ENCODE results near the gene ADAM30.

ADAM30 gene

DNA sequence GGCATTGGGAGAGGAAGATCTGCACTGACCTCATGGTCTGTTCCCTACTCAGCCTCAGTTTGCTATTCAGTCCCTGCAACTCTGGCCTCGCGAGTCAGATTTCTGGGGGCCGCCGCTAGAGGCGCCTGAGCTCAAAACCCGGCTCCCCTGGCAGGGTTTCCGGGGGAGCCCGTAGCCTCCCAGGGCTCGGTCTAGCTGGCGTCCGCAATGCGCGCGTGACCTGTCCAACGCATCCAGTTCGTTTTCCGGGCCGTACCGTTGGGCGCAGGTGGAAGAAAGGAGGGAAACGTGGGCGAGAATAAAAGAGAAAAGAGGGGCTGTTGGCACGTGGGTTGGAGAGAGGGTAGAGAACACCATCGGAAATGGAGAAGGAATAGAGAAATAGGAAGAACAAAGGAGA is at the start of gene ADAM30:
ADAM30 (minus strand) TSS at position 213 of the 400 bp plus-strand sequence; CDS start at position 34, 179 bp downstream.
- no peak for DNase-seq

DNA sequence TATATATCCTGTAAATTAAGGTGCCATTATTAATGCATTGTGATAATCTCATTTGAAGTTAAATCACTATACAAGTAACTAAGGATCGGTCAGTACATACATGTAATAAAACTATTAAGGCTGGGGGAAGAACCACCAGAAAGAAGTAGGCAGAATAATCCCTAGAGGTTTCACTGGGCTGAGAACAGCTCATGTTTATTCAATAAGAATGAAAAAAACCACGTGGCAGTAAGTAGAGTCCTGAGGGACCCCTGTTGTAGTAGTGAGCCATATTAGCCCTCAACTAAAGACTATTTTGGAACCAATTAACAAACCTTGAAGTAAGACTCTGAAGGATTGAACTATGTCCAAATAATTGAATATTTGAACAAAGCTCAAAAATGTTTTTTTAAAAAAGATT is 46.9 kb upstream of the ADAM30 start:
- no peak for DNase-seq

DNA sequence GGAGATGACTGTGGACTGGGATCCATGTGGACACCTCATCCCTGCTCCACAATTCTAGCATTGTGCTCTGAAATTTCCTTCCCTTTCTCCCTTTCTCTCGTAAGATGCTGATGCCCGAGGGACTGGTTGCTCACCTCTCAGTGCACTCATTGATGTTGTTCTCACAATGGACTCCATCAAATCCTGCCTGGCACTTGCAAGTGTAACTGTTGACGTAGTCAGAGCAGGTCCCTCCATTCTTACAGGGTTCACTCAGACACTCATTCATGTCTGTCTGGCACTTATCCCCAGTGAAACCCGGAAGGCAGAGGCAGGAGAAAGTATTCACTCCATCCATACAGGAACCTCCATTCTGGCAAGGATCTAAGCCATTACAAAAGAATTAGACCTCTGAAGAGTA is 45.1 kb upstream of the ADAM30 start:
- DNase-seq = no peak

DNA sequence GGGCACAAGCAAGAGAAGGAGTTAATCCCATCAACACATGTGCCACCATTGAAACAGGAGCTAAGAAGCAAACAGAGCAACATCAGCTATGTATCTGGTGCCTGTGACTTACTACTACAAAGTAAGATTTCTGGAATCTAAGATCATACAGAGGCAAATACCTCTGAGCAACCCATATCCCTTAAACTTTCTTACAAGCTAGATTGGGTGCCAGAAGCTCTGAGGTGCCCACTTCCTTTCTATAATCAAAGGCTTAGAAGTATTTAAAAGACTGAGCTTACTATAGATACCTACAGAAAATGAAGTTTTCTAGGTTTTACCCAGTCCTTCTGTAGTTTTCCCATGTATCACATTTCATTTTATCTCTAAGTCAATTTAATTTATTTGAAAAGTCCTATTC is 44.4 kb upstream of the ADAM30 start:
- DNase-seq = no peak

DNA sequence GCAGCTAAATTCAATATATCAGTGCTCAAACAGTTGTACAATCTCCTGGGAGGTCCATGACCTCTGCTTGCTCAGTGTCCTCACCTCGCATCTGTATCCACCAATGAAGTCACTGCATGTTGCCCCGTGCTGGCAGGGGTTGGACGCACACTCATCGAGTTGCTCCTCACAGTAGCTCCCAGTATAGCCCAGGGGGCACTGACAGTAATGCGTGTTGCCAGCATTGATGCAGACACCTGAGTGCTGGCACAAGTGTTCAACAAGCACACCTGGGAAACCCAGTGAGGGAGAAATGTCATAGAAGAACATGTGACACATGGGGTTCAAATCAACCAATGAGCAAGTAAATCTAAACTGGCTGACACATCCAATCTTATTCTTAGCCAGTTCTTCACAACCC is 40.9 kb upstream of the ADAM30 start:
- no peak for DNase-seq

DNA sequence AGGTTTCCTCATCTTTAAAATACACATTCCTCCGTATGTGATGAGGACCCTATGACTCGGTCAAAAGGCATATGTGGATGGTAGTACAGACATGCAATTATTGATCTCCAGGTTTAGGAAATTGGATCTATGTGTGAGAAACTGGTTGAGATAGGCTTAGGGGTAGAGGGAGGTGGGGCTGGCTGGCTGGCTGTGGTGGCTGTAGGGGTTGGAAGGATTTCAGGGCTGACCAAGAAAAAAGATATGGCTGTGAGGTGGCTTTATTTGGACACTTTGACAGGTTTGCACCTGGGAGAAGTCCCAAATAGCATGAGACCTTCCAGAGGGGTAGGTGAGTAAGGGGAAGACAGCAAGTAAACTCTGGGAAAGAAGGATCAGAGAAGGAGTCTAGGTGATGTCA is 39.6 kb upstream of the ADAM30 start:
- no peak for DNase-seq

DNA sequence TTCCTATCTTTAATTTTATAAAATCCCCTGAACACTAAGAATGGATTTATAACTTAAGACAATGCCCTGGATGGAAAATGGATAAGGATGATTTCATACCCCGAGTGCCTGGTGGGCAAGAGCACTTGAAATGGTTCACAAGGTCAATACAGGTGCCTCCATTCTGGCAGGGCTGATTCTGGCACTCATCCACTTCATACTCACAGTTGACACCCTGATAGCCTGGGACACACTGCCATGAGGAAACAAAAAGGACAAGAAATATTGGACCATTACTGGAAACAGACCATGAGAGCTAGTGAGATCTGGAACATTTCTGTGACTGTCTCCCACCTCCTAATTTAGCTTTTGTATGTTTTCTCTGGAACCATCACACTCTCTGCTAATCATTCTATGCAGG is 39.1 kb upstream of the ADAM30 start:
- DNase-seq = no peak

DNA sequence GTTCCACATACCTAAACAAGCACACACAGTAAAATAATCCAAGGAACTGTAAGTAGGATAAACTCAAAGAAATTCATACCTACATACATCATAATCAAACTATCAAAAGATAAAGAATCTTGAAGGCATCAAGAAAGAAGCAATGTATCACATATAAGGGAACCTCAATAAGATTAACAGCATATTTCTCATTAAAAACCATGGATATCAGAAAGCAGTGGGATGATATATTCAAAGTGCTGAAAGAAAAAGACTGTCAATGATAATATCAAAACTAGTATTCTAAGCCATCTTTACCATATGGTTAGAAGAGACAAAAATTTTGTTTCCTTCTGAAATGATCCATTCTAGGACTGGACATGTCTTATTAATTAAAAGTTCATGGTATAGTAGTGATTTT is 37.1 kb upstream of the ADAM30 start:
- no peak for DNase-seq

DNA sequence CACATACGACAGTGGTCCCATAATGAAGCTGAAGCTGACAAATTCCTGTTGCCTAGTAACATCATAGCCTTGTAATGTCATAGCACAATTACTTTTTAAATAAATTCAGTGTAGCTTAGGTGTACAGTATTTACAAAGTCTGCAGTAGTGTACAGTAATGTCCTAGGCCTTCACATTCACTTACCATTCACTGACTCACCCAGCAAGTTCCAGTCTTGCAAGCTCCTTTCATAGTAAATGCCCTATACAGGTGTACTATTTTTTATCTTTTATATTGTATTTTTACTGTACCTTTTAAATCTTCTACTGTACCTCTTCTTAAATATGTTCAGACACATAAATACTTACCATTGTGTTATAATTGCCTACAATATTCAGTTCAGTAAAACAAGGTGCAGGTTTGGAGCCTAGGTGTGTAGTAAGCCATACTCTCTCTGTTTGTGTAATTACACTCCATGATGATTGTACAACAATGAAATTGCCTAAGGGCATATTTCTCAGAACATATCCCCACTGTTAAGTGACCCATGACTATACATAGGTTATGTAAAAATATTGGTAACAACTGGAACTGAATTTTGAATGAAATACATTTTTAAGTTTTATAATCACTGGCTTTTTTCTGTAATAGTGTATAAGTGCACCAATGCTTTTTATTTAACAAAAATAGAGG is 33.5 kb upstream of the ADAM30 start:
- DNase-seq = no peak

DNA sequence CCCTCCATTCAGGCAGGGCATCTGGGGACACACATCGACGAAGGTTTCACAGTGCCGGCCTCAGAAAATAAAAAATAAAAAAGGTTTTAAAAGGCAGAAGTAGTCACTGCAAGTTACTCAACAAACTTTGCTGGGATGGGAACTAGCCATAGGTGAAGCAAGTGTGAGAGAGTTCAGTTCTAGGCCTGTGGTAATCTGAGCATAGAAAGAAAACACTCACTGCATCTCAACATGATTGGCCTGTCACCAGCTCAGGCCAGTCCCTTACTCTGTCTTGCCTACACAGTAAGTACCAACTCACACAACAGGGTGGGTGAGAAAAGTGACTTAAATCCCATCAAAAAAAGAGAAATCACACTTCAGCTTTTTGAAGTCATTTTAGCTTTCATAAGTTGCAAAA is 30.2 kb upstream of the ADAM30 start:
- DNase-seq = no peak

DNA sequence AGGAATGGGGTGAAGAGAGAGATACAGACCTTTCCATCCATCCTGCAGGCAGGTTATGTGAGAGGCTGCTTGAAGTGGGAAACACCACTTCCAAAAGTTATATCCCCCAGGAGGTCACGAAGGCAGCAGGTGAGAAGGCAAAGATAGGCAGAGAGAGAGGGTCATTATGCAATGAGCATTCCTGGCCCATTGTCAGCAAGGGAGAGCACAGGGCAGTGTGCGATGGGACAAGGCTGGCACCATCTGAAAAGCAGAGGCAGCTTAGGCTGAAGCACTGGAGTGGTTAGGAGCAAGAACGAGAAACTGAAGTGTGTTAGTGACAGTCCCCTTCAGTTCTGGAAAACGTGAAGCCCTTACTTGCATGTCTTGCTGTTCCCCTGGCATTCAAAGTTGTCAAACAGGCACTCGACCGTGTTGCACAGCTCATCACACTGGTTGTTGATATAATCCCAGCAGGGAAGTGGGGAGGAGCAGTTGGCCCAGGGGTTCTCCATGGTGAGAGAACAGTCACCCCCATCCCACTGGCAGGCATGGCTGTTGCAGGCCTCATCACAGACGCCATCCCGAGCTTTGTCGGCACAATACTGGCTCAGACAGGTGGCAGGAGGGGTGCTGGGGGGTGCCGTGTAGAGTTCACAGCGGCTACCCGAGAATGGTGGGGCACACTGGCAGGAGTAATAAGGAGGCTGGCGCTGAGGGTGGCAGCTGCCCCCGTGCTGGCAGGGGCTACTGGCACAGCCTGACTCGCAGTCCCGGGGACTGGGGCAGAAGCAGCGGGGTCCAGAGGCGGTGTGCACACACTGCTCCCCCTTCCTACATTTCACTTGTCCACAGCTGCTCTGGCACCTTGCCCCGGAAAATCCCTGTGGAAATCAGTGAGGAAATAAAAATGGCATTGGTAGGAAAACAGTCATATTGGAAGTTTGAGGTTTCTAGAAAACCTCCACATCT is 28.9 kb upstream of the ADAM30 start:
- no peak for DNase-seq

DNA sequence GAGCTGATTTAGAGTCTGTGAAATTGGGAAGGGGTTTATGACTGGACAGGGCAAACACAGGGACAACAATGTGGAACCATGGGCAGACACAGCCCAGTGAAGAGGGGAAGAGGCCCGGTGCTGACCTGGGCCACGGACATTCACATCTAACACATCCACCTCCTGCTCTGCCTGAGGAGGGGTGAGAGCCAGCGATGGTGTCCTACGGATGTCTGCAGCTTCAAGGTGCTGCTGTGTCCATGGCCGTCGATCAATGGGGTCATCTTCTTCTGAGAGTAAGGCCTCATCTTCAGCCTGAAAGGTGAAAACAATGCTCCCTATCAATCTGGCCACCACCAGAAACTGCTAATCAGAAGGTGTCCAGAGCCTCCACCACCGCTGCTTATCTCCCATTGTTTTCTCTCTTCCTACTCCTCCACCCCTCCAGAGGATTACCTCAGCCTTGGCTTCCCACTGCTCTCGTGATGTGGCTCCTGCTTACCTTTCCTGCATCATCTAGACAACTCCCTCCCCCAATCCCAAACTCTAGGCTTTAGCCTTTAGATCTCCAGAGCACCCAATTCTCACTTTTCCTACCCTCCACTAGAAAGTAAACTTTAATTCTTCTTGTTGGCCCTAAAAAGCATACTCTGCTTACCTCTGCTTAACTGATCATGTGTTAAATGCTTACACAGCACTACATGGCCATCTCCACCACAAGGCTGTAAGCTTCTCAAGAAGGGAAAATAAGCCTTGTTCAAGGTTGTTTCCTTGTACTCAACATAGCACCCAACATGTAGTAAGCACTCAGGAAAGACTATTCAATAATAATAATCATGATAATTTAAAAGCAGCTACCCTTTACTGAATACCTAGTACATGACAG is 24.0 kb upstream of the ADAM30 start:
- no peak for DNase-seq

DNA sequence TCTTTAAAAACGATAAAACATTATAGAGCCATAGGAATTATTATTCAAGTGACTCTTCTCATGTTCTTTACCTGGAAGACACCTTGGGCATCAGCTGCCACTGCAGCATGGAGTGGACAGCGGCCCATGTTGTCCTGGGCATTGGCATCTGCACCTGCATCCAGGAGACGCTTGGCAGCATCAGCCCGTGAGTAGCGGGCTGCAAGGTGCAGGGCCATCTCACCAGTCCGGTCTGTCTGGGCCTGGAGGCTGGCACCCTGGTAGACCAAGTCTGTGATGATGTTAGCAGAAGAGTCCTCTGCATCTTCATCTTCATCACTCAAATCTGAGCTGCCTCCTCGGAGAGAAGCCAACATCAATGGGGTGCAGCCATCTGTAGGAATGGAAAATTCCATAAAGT is 22.9 kb upstream of the ADAM30 start:
- no peak for DNase-seq

DNA sequence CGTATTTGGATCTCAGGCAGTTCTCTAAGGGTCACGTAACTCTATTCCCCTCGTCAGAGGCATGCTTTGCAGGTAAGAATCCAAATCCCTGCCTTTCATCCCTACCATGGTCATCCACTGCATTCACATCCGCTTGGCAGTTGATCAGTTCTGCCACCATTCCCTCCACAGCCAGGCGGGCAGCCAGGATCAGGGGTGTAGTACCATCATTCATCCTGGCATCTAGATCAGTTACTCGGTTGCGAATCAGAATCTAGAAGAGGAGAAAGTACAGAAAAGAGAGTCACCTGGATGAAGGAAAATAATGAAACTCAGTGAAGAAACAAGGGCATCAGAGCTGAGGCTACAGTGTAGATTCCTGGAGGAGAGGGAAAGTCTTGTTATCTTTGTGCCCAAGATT is 22.0 kb upstream of the ADAM30 start:
- no peak for DNase-seq

DNA sequence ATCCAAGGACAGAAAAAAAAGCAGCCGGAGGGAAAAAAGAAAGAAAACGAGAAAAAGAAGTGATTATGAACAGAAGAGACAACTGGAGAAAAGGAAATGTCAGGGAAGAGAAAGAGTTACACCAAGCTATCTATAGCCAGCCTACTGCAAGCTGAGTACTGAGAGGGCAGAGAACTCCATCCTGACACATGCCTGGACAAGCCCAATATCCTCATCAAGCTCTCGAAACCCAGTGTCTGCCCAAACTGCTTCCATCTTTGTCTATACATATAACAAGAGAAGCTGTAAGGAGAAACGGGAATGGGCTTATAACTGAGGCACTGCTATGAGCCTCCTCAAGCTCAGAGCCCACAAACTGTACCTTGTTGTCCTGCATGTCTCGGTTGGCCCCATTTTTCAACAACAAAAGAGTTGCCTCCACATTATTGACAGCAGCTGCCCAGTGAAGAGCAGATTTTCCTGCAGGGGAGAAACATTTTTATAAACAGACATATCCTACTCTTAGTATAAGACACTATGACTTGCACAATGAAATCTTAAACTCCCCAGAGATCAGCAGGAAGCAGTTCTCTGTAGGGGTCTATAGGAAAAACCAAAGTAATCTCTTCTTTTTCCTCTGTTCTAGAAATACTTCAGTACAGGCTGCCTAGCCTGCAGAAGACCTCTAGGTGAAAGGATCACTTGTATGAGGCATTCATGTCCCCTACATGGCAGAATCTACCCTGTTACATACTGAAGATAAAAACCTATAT is 21.2 kb upstream of the ADAM30 start:
- DNase-seq = no peak

DNA sequence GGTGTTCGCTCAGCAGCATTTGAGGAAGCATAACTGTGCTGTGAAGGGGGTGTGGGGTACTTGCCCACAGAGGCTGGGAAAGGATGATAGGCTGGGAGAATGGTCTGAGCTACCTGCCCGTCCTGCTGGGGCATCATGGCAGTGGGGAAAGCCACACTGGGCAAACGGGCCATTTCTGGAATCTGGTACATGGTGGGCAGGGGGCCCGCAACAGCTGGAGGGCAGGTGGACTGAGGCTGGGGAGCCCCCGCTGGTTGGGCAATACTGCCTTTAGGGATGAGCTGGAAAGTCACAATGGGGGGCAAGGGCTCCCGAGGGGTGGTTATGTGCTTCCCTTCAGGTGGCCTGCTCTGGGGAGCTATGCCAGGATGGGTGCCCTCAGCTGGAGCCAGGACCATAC is 19.2 kb upstream of the ADAM30 start:
- DNase-seq = no peak

DNA sequence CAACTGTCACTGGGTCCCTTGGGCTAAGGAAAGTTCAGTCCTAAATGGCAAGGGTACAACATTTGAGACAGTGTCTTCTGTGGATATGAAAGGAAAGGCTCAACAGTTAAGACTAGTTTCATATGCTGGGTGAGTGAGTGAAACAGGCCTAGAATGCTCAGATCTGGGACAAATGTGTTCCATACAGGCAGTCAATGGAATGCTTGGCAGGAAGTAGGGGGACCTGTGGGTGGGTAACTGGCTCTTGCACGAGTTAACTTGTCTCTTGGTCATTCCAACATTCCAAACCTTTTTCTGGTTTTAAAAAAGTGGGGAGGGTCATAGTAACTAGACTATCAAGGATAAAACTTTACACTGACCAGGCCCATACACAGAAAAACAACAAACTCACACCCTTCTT is 17.8 kb upstream of the ADAM30 start:
- no peak for DNase-seq

DNA sequence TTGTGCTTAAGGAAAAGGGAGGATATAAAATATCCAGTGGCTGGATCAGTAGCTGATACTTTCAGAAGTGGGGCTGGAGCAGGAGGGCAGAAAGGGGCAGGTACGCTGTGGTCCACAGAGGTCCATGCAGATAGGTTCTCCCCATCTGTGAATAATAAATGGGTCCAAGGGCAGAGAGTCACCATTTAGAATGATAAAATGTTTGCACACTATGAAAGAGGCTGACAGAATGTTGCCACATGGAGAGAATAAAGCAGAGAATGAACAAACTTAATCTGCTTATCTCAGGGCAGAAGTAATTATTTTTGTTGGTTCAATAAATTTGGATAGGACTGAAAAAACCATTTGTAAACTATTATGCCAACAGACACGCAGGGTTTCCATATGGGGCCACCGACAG is 16.6 kb upstream of the ADAM30 start:
- no peak for DNase-seq

DNA sequence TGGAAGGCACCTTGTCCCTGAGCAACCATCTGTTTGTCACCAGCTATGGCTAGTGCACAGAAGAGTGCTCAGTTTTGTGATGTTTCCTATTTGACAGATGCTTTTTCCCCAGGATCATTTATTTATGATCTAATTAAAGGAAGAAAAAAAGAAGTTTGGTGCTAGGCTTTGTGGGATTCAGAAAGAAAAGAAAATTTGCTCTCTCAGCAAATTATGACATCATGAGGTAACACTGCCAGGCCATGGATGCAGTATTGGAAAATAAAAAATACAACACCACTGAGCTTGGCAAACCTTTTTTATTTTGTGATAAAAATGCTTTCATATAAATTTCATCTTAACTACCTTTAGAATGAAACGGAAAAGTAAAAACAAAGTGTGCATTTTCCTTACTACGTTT is 15.5 kb upstream of the ADAM30 start:
- no peak for DNase-seq

DNA sequence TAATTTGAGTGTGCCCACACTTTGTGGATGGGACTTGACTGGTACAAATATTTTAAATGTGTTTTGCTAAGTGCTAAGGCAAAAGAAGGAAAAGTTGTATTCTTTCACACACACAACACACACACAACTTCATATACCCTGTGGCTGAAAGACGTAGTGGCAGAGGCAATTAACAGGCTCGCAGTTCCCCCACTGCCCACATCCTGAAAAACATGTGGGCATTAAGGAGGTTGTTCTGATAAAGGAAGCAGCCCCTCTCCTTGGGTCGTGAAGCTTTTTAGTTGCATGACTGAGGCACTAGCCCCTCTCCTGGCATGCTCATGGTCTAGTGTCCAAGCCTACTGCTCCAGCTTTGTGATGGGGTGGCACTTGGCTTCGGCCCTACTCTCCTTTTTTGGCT is 14.3 kb upstream of the ADAM30 start:
- DNase-seq = no peak

DNA sequence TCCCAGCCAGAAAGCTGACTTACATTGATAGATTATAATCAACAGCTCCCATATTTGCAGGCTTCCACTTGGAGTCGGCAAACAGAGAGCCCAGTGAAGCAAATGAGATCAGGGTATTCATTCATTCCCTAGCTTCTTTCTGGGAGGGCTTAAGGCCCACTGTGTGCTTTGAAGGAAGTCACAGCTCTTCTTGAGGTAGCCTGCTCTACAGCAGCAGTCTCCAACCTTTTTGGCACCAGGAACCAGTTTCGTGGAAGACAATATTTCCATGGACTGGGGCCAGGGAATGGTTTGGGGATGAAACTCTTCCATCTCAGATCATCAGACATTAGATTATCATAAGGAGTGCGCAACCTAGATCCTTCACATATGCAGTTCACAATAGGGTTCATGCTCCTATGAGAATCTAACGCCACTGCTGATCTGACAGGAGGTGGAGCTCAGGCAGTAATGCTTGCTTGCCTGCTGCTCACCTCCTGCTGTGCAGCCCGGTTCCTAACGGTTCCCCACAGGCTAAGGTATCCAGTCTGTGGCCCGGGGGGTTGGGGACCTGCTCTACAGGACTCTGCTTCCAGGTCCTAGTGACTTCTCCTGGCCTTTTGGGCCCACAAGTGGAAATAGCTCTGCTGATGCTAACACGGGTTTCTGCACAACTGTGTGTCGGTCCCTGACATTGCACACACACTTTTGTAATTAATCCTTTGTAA is 13.7 kb upstream of the ADAM30 start:
- no peak for DNase-seq

DNA sequence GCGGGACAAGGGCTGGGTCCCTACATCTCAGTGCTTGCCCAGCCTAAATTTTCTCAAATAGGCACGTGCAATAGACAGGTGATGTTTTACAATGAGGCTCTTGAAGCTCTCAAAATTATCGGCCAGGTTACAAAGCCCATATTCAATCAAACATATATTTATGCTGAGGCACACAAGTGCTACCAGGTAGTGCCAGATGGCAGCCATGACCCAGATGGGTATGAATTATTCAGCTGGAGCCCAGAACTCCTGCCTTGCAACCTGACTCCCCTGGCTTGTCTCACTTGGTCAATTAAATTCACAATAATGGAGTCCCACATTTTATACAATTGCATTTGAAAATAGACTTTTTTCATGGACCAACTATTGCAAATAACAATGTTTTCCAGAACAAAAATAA is 12.3 kb upstream of the ADAM30 start:
- no peak for DNase-seq
